ENCODE measurements around the gene GNB1.

DNA sequence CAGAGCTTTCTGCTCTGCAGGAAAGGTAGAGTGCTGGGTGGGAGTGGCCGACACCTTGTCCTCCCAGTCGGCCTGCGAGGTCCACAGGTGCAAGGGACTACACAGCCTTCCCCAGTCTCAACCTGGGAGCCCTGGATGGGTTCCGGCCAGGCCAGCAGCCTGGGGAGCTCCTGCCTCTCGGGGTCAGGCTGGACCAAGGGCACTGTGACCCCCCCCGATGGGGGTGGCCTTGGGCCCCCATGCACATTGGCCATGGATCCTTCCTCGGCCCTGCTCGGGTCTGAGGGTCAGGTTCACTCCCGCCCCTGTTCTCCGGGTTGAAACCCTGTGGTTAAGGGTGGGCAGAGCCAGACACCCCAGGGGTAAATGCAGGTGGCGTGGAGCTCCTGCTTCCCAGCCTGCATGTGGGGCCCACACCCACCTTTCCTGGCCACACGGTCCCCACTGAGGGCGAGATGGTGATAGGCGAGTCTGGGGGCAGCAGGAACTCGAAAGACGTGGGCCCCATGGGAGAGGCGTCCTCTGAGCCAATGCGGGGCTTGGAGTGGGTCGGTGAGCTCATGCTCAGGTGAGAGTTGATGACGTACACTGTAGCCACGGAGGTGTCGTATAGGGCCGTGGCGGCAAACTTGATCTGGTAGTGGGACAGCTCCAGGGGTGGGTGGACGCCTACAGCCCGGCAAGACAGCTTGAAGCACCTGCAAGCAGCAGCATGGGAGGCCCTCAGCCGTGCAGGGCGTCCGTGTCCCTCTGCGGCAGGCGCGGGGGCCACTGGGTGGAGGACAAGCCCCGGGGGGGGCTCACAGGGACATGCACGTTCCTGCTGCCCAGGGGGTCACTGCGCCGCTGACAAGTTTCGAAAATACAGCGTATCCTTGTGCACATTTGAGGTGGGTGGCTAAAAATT, 39.0 kb upstream of the GNB1 start:
- TF ChIP-seq, protein P1, sequence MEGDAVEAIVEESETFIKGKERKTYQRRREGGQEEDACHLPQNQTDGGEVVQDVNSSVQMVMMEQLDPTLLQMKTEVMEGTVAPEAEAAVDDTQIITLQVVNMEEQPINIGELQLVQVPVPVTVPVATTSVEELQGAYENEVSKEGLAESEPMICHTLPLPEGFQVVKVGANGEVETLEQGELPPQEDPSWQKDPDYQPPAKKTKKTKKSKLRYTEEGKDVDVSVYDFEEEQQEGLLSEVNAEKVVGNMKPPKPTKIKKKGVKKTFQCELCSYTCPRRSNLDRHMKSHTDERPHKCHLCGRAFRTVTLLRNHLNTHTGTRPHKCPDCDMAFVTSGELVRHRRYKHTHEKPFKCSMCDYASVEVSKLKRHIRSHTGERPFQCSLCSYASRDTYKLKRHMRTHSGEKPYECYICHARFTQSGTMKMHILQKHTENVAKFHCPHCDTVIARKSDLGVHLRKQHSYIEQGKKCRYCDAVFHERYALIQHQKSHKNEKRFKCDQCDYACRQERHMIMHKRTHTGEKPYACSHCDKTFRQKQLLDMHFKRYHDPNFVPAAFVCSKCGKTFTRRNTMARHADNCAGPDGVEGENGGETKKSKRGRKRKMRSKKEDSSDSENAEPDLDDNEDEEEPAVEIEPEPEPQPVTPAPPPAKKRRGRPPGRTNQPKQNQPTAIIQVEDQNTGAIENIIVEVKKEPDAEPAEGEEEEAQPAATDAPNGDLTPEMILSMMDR (conservative IDR thresholded peaks at IDR 0.05 in 1 of 2, IDR thresholded peaks at IDR 0.05 in 1 of 2; ENCODE audit: low read depth in 1 of 2, low read length in 2 of 2) = no peak
- no peak for TF ChIP-seq EZH2 (IDR thresholded peaks at IDR 0.05; ENCODE audit: low read length, missing control alignments)
